GM23338 (cell line): ENCODE results near the gene CSRP2.

Experiments
- EZH2 ChIP-seq: fragments of 200-600 bp; sonication (generic); IDR thresholded peaks from one replicate; pipeline ENCODE4 v1.8.0; 2017; ENCODE audit warnings: antibody characterized with exemption, mild to moderate bottlenecking, low read depth; ENCODE audit not compliant: unreplicated experiment
- EZH2phosphoT487 ChIP-seq: fragments of 200-600 bp; sonication (generic); IDR thresholded peaks from one replicate; pipeline ENCODE4 v1.8.1; 2018; ENCODE audit warnings: antibody characterized with exemption; ENCODE audit not compliant: unreplicated experiment
- JUNB ChIP-seq: IDR thresholded peaks from one replicate; pipeline ENCODE4 v1.6.1; 2016; ENCODE audit warnings: antibody characterized with exemption; ENCODE audit not compliant: unreplicated experiment
- POLR2AphosphoS5 ChIP-seq: IDR thresholded peaks from 2 replicates; pipeline ENCODE4 v1.6.1; 2016; ENCODE audit warnings: antibody characterized with exemption, low read depth
- TF ChIP-seq, protein P1 (sequence below), 2 experiments: fragments of 200-600 bp in 1 of 2; sonication (generic) in 1 of 2; conservative IDR thresholded peaks; 2 replicates each; pipeline versions ENCODE4 v1.5.1 to v1.6.1; 2016 to 2017; ENCODE audit warnings: antibody characterized with exemption in 2 of 2, low read depth in 2 of 2, mild to moderate bottlenecking in 2 of 2, moderate library complexity in 1 of 2
- TF ChIP-seq, protein P2 (sequence below): IDR thresholded peaks from one replicate; pipeline ENCODE4 v1.6.1; 2018; ENCODE audit warnings: antibody characterized with exemption; ENCODE audit not compliant: unreplicated experiment

DNA sequence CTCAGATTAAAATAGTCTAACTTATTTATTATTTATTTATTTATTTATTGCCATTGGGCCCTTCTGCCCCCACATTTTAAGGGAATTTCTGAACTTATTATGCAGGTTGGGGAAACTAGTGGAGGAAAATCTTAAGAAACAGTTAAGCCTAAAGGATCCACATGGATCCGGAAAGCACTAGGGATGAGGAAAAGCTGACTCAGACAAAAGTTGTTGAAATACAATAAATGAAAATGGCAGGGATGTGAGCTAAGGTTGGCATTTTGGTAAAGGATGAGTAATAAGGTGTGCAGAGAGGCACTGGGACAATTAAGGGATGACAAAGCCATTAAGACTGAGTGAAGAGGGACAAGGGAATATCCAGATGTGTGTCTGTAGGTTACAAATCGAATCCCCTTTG lies 20.7 kb upstream of the CSRP2 start:
- no peak for TF ChIP-seq POLR2AphosphoS5
- TF ChIP-seq, protein P1, sequence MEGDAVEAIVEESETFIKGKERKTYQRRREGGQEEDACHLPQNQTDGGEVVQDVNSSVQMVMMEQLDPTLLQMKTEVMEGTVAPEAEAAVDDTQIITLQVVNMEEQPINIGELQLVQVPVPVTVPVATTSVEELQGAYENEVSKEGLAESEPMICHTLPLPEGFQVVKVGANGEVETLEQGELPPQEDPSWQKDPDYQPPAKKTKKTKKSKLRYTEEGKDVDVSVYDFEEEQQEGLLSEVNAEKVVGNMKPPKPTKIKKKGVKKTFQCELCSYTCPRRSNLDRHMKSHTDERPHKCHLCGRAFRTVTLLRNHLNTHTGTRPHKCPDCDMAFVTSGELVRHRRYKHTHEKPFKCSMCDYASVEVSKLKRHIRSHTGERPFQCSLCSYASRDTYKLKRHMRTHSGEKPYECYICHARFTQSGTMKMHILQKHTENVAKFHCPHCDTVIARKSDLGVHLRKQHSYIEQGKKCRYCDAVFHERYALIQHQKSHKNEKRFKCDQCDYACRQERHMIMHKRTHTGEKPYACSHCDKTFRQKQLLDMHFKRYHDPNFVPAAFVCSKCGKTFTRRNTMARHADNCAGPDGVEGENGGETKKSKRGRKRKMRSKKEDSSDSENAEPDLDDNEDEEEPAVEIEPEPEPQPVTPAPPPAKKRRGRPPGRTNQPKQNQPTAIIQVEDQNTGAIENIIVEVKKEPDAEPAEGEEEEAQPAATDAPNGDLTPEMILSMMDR (conservative IDR thresholded peaks at IDR 0.05; ENCODE audit: low read depth in 2 of 2) = no peak
- TF ChIP-seq, protein P2, sequence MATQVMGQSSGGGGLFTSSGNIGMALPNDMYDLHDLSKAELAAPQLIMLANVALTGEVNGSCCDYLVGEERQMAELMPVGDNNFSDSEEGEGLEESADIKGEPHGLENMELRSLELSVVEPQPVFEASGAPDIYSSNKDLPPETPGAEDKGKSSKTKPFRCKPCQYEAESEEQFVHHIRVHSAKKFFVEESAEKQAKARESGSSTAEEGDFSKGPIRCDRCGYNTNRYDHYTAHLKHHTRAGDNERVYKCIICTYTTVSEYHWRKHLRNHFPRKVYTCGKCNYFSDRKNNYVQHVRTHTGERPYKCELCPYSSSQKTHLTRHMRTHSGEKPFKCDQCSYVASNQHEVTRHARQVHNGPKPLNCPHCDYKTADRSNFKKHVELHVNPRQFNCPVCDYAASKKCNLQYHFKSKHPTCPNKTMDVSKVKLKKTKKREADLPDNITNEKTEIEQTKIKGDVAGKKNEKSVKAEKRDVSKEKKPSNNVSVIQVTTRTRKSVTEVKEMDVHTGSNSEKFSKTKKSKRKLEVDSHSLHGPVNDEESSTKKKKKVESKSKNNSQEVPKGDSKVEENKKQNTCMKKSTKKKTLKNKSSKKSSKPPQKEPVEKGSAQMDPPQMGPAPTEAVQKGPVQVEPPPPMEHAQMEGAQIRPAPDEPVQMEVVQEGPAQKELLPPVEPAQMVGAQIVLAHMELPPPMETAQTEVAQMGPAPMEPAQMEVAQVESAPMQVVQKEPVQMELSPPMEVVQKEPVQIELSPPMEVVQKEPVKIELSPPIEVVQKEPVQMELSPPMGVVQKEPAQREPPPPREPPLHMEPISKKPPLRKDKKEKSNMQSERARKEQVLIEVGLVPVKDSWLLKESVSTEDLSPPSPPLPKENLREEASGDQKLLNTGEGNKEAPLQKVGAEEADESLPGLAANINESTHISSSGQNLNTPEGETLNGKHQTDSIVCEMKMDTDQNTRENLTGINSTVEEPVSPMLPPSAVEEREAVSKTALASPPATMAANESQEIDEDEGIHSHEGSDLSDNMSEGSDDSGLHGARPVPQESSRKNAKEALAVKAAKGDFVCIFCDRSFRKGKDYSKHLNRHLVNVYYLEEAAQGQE = no peak
- TF ChIP-seq EZH2phosphoT487 = no peak
- no peak for TF ChIP-seq EZH2
- no peak for TF ChIP-seq JUNB
